GM21447 (cell line): ENCODE measurements around the gene HMGB2.

Source experiments
- ATAC-seq: cut with Tn5 transposase; IDR thresholded peaks from one replicate; pipeline ENCODE4 v1.9.1; 2021; ENCODE audit not compliant: unreplicated experiment

The HMGB2 gene

DNA sequence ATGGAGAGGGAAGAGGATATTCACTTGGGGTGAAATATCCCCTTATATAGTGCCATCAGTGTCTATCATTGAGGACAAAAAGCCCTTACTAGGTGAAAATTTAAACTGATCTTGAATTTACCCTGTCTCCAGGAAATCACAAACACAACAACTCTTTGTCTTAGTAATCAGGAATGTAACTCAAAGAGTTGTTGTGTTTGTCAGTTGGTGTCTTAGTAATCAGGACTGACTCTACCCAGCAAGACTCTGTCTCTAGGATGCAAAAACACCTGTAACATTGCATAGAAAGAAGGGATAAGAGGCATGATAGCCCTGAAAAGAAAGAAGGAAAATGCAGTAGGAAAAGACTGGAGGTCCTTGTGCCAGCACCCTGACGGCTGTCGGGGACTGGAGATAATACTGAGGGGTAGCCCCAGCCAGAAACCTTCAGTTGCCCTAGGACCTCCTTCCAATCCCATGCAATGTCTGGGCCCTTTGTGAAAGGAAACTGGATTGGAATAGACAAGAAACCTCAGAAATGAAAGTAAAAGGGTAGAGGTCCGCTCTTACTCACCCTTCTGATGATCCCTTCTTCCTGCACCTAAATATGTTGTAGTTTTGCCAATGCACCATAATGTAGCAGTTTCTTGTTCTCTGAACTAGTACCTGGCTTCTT, 45.3 kb downstream of the HMGB2 start:
- ATAC-seq = peak; percentile 71

DNA sequence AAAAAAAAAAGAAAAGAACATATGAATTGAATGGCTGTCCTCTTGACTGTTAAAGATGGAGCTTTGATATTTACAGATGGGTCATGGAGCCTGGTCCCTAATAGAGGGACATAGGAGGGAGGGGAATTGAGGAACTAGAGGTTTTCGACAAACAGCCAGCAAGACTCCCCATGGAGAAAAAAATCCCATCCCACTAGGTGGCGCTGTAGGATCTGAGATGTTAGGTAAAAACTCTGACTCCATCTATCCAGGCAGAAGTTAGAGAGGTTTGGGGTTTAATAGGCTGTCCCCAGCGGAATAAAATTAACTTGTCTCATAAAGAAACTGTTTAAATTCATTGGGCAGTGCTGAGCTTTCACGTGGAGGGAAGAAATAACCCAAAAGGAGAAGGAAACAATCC, 45.9 kb downstream of the HMGB2 start:
- peak; percentile 57 for ATAC-seq

DNA sequence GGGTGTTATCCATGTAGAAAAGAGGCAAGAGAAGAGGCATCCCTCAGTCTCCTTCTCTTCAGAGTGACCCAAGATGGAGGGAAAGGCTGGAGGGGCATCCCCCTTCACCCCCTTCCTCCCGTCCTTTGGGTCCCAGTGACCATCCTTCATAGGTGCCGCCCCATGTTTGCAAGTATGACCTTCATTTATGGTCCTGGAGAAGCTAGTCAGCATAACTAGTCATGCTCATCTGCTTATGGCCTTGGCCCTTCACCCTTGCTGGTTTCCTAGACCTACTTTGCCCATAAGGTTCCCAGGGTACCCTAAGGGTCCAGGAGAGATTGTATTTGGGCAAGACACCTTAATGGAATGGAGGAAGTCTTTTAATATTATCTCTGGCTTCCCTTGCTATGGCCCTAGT, 46.7 kb downstream of the HMGB2 start:
- ATAC-seq = no peak

DNA sequence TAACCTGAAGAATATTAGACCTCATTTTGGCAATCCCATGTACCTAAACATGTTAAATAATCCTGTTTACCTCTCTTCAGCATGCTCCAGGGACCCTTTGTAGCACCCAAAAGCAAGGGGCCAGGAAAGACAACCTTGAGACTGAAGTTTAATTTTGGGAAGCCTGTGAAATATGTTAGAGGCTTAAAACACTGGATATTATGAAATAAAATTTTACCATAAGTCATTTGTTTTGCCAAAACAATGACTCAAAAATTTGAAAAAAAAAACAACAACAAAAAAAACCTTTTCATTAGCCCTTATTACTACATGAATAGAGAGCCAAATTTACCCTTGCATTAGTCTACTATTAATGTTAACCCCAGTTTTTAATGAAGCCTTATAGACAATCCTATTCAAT, 49.7 kb downstream of the HMGB2 start:
- no peak for ATAC-seq

DNA sequence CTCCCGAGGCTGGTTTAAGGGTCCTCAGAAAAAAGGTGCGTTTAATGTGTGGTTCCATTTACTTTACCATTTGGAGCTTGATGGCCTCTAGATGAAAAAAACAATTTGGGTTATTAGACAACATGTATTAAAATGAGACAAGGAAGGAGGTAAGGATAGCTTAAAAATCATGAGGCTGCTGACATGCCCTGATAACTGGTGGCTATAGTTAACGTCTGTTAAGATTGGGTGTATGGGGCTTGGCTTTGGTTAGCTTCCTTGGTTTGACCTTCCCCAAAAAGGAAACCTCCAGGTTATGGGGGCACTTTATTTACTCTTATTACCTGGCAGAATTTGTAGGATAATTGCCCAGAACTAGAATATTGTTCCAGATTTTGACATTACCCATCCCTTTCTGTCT, 51.5 kb downstream of the HMGB2 start:
- no peak for ATAC-seq

DNA sequence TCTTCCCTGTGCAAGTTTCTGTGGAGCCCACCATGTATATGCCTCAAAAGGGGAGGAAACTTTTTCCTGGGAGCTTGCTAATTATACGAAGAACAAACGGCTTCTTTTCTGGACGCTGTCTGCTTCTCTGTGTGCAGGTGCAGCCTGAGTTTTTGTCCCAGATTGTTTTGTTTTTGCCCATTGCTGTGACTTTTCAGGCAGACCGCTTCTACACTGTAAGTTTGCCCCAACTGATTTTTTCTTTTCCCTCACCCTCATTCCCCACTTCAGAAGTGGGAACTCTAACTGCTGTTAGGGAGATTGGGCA, 51.9 kb downstream of the HMGB2 start:
- ATAC-seq = no peak

DNA sequence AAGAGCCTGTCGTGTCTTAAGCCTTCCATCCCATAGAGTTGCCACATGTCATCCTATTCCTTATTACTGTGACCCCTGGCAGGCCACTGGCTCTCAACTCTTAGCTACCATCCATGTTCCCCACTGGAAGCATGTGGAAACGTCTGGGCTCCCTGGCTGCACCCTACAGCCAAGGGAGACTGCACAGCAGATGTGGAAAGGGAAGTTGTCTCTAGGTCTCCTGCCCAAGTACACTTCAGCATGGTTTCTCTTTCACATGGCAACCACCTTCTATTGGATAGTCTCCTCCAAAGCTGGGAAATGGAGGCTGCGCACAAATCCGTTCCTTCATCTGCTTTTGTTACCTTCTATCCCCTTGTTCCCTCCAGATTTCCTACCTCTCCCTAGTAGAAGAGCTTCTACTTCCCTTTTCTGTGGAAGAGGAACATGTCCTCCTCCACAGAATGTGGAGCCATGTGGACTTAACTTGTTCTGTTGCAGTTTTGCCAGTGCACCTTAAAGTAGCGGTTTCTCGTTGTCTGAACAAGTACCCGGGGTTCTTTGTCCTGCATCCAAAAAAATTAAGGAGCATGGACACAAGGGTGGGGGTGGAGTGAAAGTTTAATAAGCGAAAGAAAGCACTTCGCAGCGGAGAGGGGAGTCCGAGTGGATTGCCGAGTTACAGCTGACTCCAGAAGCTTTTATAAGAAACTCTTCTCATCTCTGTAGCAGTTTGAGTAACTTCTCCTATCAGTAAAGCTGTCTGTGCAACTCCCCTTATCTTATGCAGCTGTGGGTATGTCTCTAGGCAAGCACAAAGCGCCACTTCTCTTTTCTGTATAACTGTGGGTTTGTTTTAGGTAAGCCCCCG, 52.5 kb downstream of the HMGB2 start:
- ATAC-seq = peak; percentile 70
